Dedifferentiated amniotic fluid mesenchymal stem cell (primary cell): ENCODE results near the gene TSPAN9.
A peak's percentile ranks its signal among the peaks of the same experiment; 100 is the strongest.

Source experiments
- DNase-seq: peaks from one replicate; pipeline ENCODE4 v3.0.0-alpha.2; 2016; ENCODE audit errors: extremely low spot score

Gene TSPAN9, protein sequence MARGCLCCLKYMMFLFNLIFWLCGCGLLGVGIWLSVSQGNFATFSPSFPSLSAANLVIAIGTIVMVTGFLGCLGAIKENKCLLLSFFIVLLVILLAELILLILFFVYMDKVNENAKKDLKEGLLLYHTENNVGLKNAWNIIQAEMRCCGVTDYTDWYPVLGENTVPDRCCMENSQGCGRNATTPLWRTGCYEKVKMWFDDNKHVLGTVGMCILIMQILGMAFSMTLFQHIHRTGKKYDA

DNA sequence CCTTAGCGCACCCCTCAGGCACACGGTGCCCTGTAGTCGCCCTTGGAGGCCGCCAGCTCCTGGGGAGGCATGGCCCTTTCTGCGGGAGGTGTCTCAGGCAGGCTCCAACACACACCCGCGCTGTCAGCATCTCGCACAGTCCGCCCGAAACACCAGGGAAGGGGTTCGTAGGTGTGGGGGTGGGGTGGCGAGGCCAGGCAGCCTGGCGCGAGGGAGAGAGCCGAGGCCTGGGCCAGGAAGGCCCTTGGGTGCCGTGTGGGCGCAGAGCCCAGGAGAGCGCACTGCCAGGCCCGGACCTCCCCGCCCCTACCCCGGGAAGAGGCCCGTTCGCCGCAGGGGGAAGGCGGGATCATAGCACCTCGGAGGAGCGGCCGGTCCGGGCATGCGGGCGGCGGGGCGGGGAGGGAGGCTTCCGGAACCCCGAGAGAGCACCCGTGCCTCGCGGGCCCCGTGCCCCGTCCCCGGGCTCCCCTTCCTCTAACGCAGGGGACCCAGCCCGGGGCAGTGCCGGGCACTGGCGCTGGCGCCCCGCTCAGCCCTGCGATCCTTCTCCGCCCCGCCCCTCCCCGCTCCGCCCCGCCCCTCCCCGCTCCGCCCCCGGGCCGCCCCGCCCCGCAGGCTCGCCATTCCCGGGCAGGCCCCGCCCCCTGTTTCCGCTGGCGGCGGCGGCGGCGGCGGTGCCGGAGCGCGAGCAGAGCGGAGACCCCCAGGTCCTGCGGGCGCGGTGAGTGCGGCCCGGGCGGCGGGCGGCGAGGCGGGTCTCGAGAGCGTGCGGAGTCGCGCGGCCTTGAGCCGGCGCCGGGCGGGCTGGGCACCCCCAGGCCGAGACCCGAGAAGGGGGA is at the start of gene TSPAN9:
TSPAN9 (plus strand) TSS at position 650 of the 842 bp plus-strand sequence. CDS start 123,815 bp downstream, outside the sequence.
- peak; percentile 30 for DNase-seq

GRCh38 chr12:3028108-3028507 is 49.1 kb upstream of the TSPAN9 start:
- DNase-seq, result no peak

GRCh38 chr12:3030821-3031429 is 46.3 kb upstream of the TSPAN9 start:
- no peak for DNase-seq

DNA sequence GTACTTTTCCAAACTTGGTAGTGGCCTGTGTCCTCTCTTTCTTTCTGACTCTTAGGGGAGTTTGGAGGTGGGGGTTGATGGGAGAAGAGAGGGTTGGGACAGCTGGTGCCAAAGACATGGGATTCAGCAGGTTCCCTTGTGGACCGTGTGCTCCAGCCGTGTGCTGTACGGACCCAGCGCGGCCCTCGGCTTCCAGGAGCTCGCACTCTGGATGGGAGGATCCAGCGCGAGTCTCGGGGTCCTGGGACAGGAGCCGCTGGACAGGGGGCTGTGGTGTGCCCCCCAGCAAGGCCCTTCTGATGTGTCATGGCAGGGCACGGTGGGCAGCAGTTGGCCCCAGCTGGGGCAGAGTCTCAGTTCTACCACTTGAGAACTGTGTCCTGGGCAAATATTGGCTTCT is 45.0 kb upstream of the TSPAN9 start:
- no peak for DNase-seq

- DNase-seq, result no peak
These were observed 44.2 kb upstream of the TSPAN9 start for GRCh38 chr12:3032770-3033538.

DNA sequence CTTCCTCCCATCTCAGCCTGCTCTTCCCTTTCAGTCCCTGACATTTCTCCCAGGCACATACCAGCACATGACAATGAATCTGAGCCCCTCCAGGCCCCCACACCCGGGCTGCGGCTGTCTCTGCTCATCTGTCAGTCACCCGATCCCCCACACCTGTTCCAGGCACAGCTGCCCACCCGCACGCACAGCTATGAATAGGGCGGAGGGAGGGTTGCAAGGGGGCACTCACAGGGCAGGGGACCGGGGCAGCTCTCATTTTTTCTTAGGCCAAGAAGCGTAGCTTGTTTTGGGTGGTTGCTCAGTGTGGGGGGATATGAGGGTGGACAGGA is 43.7 kb upstream of the TSPAN9 start:
- no peak for DNase-seq

DNA sequence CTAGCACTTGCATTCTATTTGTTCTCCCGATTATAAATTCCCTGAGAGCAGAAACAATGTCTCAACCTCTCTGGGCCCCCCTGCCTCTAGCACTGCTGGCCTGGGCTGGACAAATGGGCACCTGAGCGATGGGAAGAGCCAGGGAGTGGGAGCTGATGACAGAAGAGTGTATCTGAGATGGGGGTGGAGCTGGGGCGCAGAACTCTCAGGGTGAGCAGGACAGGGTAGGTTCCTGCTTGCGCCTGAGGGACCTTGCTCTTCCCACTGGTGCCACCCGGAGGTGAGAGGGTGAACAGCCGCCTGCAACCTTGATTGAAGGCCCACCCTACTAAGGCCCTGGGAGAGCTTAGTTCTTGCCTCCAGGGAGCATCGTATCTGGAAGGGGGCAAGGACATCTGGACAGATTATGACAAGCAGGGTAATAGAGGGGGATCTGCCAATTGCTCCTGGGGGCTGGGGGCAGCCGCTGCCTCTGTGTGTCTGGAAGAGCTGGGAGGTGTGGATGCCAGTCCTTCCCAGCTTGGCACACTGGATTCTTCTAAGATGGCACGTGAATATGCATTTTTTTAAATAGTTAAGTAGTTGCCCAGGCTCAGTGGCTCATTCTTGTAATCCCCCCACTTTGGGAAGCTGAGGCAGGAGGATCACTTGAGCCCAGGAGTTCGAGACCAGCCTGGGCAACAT is 43.0 kb upstream of the TSPAN9 start:
- DNase-seq, result peak; percentile 26

GRCh38 chr12:3035171-3035570 is 42.0 kb upstream of the TSPAN9 start:
- no peak for DNase-seq

DNA sequence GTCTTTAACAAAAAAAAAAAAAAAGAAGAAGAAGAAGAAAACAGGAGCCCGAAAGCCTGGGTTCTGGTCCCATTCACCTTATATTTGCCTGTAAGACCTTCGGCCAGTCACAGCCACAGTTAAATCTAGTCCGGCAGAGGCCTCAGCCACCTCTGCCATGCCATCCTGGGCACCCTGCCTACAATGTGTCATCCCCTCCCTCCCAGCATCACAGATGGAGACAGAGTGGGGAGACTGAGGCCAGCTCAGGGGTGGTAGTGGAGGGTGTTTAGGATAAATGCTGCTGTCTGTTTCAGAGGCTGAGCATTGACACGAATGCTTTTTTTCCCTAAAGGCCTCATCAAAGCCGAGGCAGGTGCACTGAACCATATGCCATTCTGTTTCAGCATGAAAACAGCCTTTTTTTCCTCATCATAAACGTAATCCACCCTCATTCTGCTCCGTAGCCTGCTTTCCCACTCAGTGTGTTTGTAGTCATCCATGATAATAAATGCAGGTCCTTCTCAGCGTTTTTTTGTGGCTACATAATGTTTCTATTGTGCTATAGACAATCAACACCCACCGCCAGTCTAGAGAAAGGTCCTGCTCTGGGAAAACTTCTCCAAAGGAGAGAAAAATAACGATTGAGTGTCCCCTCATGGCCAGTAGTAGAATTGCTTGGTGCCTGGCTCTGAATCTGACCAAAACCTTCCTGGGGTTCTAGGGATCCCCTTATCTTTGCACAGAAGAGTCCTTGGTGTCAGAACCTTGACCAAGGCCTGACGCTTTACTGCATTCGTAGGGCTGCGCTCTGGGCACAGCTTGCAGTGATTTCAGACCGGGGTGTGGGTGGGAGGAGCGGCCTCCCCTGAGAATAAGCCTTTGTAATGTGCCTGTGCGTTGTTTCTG is 41.1 kb upstream of the TSPAN9 start:
- no peak for DNase-seq

DNA sequence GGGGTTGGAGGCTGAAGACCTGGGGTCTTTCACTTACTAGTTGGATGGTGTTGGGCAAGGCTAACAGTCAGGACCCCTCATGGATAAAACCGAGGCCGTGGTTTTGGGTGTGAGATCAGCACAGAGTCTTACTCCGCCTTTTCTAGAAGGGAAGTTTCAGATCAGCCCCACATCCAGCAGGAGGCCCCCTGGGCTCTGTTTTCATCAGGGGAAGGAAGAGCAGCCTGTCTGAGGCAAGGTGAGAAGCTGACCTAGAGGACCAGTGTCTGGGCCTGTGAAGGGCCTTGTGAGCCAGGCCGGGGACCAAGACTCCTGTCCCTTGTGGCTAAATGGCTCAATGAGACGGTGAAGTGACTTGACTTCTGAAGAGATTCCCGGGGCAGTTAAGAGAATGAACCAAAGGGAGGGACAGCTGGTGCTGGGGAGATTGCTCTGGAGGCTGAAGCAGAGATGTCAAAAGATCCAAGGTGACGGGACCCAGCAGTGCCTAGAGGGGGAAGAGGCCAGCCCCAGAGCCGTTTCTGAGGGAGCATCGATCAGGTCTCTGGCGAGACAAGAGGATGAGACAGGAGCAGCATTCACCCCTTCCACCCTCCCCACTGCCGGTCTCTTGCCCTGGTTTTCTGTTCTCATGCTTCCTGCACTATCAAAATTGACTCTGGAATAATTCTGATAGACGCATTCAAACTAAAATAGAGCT is 40.1 kb upstream of the TSPAN9 start:
- DNase-seq, result no peak

- no peak for DNase-seq
These were observed 39.0 kb upstream of the TSPAN9 start for GRCh38 chr12:3038166-3038565.

GRCh38 chr12:3038926-3039510 is 38.2 kb upstream of the TSPAN9 start:
- DNase-seq, result no peak

DNA sequence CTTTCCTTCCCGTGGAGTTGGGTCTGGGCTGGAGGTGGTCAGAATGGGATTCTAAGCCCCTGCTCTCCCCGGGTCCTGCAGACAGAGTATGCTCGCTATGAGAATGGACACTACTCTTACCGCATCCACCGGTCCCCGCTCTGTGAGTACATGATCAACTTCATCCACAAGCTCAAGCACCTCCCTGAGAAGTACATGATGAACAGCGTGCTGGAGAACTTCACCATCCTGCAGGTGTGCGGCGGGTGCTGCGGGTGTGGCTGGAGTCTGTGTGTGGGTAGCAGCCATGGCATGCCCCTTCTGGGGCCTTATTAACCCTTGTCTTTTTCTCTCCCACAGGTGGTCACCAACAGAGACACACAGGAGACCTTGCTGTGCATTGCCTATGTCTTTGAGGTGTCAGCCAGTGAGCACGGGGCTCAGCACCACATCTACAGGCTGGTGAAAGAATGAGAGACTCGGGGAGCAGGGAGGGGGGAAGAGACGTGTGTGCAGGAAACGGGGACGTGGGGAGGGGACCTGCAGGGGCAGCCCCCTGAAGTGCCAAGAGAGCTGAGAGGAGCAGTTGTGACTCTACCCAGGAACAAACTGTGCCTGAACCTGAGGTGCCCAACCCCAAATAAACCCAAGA is 37.0 kb upstream of the TSPAN9 start:
- DNase-seq, result no peak

GRCh38 chr12:3040663-3041544 is 36.3 kb upstream of the TSPAN9 start:
- DNase-seq, result no peak

DNA sequence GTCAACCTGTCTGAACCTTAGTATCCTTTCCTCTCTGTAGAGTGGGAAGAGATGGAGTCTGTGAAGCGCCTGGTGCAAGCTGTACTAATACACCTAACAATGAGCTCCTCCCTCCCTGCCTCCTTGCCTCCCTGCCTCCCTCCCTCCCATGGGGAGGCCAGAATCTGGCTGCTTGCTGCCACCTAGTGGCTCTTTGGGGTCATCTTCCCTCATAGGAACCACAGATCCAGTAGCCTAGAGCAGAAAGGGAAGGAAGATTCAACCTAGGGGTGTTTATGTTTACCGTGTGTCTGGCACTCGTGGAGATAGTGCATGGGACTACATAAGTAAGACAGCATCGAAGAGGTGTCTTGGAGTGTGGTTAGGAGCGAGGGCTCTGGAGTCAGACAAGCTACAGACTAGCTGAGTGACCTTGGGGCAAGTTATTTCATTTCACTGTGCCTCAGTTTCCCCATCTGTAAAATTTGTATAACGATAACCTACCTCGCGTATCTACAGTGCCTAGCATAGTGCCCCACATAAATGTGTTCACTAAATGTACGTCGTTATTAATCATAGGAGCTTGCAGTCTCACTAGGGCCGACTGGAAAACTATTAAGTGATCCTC is 35.5 kb upstream of the TSPAN9 start:
- peak; percentile 69 for DNase-seq

DNA sequence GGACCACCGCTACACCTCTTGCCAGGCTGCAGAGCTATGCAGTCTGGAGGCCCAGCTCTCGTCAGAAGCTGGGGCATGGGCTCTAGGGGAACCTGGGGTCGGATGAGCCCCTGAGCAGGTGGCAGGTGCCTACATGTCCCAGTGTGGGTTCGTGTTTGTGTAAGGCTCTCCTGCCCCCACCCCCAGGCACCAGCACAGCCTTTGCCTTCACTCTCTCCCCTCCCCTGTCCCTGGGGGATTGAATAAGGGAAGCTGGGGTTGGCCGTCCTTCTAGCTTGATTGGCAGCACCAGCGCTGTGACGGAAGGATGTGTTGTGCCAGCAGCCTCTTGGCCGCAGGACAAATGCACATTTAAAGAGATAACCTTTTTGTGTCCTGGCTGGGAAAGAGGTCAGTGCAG is 34.8 kb upstream of the TSPAN9 start:
- no peak for DNase-seq

DNA sequence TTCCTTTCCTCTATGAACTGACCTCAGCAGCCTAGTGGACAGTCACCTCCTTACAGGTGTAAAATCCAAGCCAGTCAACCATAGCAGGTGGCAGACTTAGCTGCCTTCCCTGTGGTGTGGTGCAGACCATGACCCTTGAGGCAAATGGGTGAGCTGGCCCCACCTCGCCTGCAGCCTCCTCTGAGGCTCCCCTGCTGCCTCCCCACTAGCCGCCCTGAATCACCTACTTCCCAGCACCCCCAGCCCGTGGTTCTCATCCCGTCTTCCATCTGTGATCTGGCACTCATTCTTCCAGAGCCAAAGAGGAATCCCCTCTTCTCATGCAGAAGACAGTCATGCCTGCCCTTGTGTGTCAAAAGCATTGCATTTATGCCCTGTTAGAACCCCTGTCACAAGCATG is 34.4 kb upstream of the TSPAN9 start:
- DNase-seq, result no peak

DNA sequence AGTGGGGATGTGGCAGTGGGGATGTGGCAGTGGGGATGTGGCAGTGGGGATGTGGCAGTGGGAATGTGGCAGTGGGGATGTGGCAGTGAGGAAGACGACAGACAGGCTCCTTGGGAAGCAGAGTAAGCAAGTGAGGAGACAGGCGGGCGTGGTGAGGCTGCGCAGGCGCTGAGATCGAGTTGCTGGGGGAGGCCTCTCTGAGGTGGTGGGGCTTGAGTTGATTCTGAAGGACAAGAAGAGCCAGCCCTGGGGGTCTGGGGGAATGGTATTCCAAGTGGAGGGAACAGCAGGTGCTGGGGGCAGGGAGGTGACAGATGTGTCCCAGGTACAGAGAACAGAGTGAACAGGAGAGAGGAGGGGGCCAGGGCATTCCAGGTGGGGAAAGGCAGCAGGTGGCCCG is 33.8 kb upstream of the TSPAN9 start:
- no peak for DNase-seq
